Suprapubic skin (tissue), 4 donors: ENCODE measurements around the gene TOP1. TPM values are rescaled to one million over a fixed set of nuclear protein-coding genes. Genes with fewer than 3 reads are reported as not detected.

Experiments
- DNase-seq, 2 donors: peaks; one replicate each; pipeline ENCODE4 v3.0.0-alpha.2; 2019; ENCODE audit warnings: low spot score in 2 of 2
- H3K27ac ChIP-seq: fragments of 200-600 bp; sonication (generic); one replicate; pipeline ENCODE4 v1.5.1; 2019
- H3K27me3 ChIP-seq: fragments of 200-600 bp; sonication (generic); one replicate; pipeline ENCODE4 v1.5.1; 2019
- H3K36me3 ChIP-seq: fragments of 200-600 bp; sonication (generic); one replicate; pipeline ENCODE4 v1.5.1; 2019
- H3K4me1 ChIP-seq: fragments of 200-600 bp; sonication (generic); one replicate; pipeline ENCODE4 v1.5.1; 2019
- H3K4me3 ChIP-seq: fragments of 200-600 bp; sonication (generic); one replicate; pipeline ENCODE4 v1.5.1; 2019; ENCODE audit warnings: mild to moderate bottlenecking
- H3K9me3 ChIP-seq: fragments of 200-600 bp; sonication (generic); one replicate; pipeline ENCODE4 v1.5.1; 2019
- EP300 ChIP-seq: sonication (generic); formaldehyde crosslinking; IDR thresholded peaks from one replicate; pipeline ENCODE4 v1.6.1; 2017; ENCODE audit warnings: antibody characterized with exemption
- POLR2A ChIP-seq, 2 donors: fragments of 450-650 bp; IDR thresholded peaks; one replicate each; pipeline ENCODE4 v1.6.1; 2017; ENCODE audit warnings: antibody characterized with exemption in 2 of 2, mild to moderate bottlenecking in 2 of 2, moderate library complexity in 2 of 2
- POLR2AphosphoS5 ChIP-seq, 3 donors: sonication (generic); formaldehyde crosslinking; IDR thresholded peaks; one replicate each; pipeline ENCODE4 v1.6.1; 2017; ENCODE audit warnings: antibody characterized with exemption in 3 of 3
- WGBS: methylation state at CpG from one replicate; pipeline ENCODE4 v1.1.5; 2018; 5-methylcytosine and 5-hydroxymethylcytosine counted together
- total RNA-seq, 4 donors: library from RNA; depleted of rRNA; stranded (reverse); fragments of >200 nt; gene quantifications; one replicate each; pipeline ENCODE4 v1.1.0, GENCODE V29; 2016
- TF ChIP-seq, protein P1 (sequence below), 2 donors: fragments of 200-600 bp in 1 of 2; fragments of 450-650 bp in 1 of 2; sonication (generic) in 1 of 2; IDR thresholded peaks; one replicate each; pipeline ENCODE4 v1.5.1; 2016 to 2019; ENCODE audit warnings: antibody characterized with exemption in 2 of 2, mild to moderate bottlenecking in 1 of 2, moderate library complexity in 1 of 2

TOP1 gene
- total RNA-seq, 4 donors from 2014 or later: 25.8 to 32.6 (median 32.0) TPM

GRCh38 chr20:41134362-41135186 is 106.0 kb downstream of the TOP1 start:
- TF ChIP-seq POLR2AphosphoS5 (IDR thresholded peaks at IDR 0.05): no peak
- TF ChIP-seq, protein P1, sequence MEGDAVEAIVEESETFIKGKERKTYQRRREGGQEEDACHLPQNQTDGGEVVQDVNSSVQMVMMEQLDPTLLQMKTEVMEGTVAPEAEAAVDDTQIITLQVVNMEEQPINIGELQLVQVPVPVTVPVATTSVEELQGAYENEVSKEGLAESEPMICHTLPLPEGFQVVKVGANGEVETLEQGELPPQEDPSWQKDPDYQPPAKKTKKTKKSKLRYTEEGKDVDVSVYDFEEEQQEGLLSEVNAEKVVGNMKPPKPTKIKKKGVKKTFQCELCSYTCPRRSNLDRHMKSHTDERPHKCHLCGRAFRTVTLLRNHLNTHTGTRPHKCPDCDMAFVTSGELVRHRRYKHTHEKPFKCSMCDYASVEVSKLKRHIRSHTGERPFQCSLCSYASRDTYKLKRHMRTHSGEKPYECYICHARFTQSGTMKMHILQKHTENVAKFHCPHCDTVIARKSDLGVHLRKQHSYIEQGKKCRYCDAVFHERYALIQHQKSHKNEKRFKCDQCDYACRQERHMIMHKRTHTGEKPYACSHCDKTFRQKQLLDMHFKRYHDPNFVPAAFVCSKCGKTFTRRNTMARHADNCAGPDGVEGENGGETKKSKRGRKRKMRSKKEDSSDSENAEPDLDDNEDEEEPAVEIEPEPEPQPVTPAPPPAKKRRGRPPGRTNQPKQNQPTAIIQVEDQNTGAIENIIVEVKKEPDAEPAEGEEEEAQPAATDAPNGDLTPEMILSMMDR (IDR thresholded peaks at IDR 0.05): no peak
- TF ChIP-seq EP300: no peak
- no peak for TF ChIP-seq POLR2A (IDR thresholded peaks at IDR 0.05)
- H3K27ac ChIP-seq: peak overlapping the region; percentile 66

DNA sequence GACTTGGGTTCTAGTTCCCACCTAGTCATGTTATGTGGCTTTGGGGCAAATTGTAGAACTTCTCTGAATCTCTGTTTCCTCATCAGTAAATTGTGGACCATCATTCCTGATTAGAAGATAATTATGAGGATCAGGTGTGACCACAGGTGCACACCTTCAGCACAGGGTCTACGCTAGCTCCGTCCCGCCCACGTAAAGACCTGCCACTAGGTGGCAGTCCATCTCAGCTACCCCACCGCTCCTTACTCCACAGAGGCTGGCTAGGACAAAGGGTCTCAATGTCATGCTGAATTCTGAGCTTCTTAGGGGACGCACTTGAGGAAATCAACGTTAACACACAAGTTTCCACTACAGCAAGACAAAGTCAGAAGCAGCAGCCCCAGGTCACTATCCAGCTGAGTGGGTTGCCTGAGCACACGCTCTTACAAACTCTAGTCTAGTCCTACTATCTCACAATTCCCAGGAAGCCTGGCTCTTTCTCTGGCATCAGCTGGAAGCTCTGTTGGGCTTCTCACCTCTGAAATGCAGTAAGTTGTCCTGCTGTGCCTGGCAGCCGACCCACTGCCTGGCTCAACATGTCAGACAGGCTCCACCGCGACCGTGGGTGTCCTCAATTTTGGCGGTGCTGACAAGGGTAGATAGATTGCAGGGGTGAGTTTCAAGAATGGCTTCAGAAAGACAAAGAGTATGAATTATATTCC is 106.7 kb downstream of the TOP1 start:
- 40% methylated on average over 11 of the region's 13 CpGs for WGBS
- Histone ChIP-seq H3K4me3 (no peak overlapping the region), H3K36me3 (no peaks in the 10 kb centered on the region), H3K9me3 (no peaks in the 10 kb centered on the region), H3K27me3 (no peaks in the 10 kb centered on the region), H3K27ac (peak overlapping the region; percentile 66), H3K4me1 (peaks cover 66% of the 10 kb centered on the region)
- TF ChIP-seq POLR2A (IDR thresholded peaks at IDR 0.05) (no peak), EP300 (no peak), POLR2AphosphoS5 (IDR thresholded peaks at IDR 0.05) (no peak)
- TF ChIP-seq, protein P1 (IDR thresholded peaks at IDR 0.05): peak; percentile 51 to 55
- DNase-seq: peak in 1 of 2 donors; percentile 70

More at GRCh38 chr20:41134362-41135186, 106.0 kb downstream of the TOP1 start:
- peak; percentile 46 to 53 for DNase-seq
- Histone ChIP-seq H3K4me3 (no peak overlapping the region), H3K36me3 (no peaks in the 10 kb centered on the region), H3K27me3 (no peaks in the 10 kb centered on the region), H3K4me1 (peaks cover 58% of the 10 kb centered on the region), H3K9me3 (no peaks in the 10 kb centered on the region)
- WGBS: 71% methylated on average over 8 of the region's 9 CpGs

- H3K4me1 ChIP-seq: peaks cover 73% of the 10 kb centered on the region
- TF ChIP-seq POLR2AphosphoS5 (IDR thresholded peaks at IDR 0.05) (no peak), EP300 (no peak), POLR2A (IDR thresholded peaks at IDR 0.05) (no peak)
- TF ChIP-seq, protein P1 (IDR thresholded peaks at IDR 0.05): no peak
- H3K4me3 ChIP-seq: peak overlapping the region; percentile 93
- 41% methylated on average over 23 of the region's 23 CpGs for WGBS
- no peaks in the 10 kb centered on the region for H3K27me3 ChIP-seq
- no peaks in the 10 kb centered on the region for H3K36me3 ChIP-seq
- DNase-seq: peak in 1 of 2 donors; percentile 84
- peak overlapping the region; percentile 98 for H3K27ac ChIP-seq
- H3K9me3 ChIP-seq: no peaks in the 10 kb centered on the region
Observed at GRCh38 chr20:41135888-41136679, 107.5 kb downstream of the TOP1 start.

- Histone ChIP-seq H3K27me3 (no peaks in the 10 kb centered on the region), H3K27ac (peak within 1 kb of the TSS; percentile 98), H3K4me1 (peaks cover 82% of the 10 kb centered on the region), H3K9me3 (no peaks in the 10 kb centered on the region), H3K4me3 (peak within 1 kb of the TSS; percentile 93), H3K36me3 (no peaks in the 10 kb centered on the region)
- WGBS: 3% methylated on average over 5 of the region's 121 CpGs
- TF ChIP-seq, protein P1 (IDR thresholded peaks at IDR 0.05): no peak
- peak in 2 of 3 donors; percentile 77 for TF ChIP-seq POLR2AphosphoS5 (IDR thresholded peaks at IDR 0.05)
- TF ChIP-seq POLR2A (IDR thresholded peaks at IDR 0.05): peak in 1 of 2 donors; percentile 61
- DNase-seq: peak; percentile 93 to 94
Observed at GRCh38 chr20:41136680-41137613, 108.3 kb downstream of the TOP1 start, which contains the start of gene PLCG1. Gene PLCG1 (plus strand): TSS chr20:41137543. CDS start chr20:41137642, 99 bp downstream.
